Stimulated activated CD4-positive, alpha-beta T cell treated with anti-CD3 and anti-CD28 coated beads, Interleukin-15, amount 100 ng/mL, for 24 hours (primary cell): ENCODE data around the gene GNAL.
"Not testable (repeated sequence)": the region's sequence is repeated elsewhere in the genome, so short reads cannot be mapped to it uniquely, and the experiment has no call there.

Experiments
- DNase-seq: peaks from one replicate; pipeline ENCODE4 v3.0.0-alpha.2; 2020

The GNAL gene

DNA sequence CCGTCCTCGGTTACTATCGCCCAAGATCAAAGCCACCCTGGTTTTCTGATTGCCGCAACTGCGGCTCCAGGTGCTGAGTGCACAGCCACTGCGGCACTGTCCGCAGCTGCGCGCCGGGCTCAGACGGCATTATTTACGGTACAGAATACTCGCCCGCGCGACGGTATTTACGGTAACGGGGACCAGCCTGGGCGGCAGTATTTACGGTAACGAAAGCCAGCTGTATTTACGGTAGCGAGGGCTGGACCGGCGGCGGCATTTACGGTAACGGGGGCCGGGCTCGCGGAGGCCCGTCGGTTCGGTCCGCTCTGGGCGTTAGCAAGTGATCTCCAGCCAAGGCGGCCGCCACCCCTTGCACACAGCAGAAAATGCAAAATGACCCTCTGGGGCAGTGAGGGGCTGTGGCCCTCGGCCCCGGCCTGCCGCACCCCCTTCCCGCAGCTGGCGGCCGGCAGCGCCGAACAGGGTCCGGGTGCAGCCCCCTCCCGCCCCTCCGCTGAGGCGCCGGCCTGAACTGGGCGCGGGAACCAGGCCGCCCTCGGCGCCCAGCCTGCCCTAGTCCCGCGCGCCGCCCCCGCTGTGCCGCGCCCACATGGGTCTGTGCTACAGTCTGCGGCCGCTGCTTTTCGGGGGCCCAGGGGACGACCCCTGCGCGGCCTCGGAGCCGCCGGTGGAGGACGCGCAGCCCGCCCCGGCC lies at the start of gene GNAL:
TSS of gene GNAL (plus strand) at position 293 of the 697 bp plus-strand sequence. CDS start at position 593, 300 bp downstream.
- DNase-seq: peak; percentile 79

DNA sequence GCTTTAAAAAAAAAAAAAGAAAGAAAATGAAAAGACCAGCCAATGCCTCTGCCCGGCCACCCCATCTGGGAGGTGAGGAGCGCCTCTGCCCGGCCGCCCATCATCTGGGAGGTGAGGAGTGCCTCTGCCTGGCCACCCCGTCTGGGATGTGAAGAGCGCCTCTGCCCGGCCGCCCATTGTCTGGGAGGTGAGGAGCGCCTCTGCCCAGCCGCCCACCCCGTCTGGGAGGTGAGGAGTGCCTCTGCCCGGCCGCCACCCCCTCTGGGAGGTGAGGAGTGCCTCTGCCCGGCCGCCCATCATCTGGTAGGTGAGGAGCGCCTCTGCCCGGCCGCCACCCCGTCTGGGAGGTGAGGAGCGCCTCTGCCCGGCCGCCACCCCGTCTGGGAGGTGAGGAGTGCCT lies 41.8 kb upstream of the GNAL start:
- not testable (repeated sequence) for DNase-seq

DNA sequence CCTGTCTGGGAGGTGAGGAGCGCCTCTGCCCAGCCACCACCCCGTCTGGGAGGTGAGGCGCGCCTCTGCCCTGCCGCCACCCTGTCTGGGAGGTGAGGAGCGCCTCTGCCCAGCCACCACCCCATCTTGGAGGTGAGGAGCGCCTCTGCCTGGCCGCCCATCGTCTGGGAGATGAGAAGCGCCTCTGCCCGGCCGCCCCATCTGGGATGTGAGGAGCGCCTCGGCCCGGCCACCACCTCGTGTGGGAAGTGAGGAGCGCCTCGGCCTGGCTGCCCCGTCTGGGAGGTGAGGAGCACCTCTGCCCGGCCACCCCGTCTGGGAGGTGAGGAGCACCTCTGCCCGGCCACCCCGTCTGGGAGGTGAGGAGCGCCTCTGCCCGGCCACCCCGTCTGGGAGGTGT lies 41.3 kb upstream of the GNAL start:
- DNase-seq: not testable (repeated sequence)

DNA sequence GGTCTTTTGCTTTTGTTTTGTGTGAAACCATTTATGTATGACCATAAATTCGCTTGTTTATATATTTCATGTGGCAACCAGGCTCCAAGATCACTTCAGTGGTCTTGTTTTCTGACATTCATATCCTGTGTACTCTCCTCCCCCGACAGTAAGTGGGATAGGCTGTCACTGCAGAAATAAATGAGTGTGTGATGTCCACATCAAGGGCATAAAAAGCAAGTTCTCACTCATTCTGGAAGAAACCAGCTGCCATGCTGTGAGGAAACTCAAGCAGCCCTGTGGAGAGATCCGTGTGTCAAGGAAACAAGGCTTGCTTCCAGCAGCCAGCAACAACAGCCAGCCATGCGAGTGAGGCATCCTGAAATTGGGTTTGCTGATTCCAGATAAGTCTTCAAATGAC lies 39.2 kb upstream of the GNAL start:
- DNase-seq: no peak

DNA sequence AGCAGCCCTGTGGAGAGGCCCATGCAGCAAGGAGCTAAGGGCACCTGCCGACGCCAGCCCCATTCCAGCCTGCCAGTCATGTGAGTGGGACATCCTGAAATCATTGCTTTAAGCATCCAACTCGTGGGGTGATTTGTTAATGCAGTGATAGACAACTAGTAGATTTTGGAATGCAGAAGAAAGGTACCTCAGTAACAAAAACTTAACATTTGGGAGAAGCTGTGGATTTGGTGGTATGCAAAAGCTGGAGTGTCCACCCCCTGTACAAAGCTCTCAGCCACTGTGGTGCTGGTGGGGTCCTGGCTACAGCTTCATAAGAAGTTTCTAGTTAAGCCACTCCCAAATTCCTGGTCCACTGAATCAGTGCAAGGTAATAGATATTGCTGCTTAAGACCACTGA lies 37.2 kb upstream of the GNAL start:
- DNase-seq: no peak

DNA sequence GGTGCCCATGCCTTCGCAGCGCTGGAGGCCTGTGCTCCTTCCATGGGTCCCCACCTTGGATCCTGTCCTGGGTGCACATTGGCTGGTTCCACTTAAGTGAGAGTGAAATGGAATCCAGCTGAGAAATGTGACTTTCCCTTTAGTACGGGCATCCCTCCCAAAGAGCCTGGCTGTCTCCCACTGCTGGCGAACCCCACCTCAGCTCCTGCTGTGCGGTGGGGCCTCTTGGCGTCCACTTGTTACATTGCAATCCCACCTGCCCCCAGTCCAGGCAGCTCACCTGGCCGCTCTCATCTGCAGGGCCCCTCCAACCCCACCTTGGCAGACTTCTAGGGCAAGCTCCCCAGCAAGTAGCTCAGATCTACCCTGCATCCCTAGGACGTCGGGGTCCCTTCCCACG lies 35.5 kb upstream of the GNAL start:
- DNase-seq: no peak

DNA sequence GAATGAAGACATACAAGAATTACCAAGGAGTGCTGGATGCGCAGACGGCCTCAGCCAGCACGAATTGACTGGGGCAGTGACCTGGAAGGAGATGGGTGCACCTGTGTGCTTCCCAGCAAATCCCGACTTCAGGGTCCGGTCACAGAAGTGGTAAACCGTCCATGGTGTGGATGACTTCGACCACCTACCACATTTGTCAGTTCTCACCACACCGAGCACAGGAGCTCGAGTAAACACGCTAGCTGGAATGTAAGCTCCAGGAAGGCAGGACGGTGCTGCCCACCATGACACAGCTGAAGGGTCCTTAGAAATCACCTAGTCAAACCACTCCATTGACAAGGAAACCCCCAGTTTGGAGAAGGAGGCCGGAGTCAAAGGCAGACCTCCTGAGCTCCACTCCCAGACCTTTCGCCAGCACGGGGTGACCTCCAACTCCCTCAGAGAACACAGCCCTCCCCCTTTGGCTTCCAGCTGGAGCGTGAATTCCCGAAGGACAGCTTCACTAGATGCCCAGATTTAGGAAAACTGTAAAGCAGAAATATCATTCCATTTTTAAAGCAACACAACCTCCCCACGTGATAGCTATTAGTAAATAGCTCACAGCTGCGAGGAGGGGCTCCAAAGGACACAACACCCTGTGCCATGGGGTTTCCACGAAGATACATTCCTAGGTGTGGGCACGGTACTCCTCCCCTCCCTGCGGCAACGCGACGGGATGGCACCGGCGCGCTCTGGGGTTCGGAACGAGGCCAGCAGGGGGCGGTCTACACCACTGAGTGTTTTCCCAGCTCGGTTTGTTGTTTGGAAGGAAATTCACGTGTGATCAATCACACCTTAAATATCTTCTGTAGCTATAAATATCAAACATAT lies 34.1 kb upstream of the GNAL start:
- peak; percentile 75 for DNase-seq

DNA sequence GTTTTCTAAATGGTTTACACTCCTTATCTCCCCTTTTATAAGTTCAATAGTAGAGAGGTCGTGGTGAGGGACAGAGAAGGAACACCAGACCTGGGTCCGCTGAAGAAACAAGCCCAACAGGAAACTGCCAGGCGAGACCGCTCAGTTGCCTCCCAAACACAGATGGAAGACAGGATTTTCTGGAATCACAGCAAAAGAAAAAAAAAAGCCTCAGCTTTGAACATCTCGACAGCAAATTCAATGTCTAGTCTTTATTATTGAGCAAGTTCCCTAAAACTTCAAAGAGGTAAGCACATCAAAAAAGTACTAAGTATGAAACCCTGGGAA lies 33.5 kb upstream of the GNAL start:
- DNase-seq: no peak

DNA sequence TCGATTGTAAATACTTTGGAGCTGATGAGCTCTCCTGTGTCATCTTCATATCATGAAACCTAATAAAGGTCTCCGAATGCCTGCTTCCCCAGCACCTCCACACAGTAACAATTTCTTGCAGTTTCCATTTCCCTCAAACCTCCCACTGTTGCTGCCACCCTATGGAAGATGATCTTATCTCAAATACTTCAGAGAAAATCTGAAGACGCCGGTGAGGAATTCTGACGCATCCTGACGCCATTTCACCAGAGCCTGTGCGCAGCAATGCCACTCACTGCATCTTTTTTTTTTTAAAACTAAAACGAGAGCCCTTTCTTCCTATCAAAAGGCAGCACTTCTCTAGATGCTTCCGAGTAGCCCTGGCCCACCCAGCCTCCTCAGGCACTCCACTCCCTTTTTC lies 31.9 kb upstream of the GNAL start:
- DNase-seq: no peak

DNA sequence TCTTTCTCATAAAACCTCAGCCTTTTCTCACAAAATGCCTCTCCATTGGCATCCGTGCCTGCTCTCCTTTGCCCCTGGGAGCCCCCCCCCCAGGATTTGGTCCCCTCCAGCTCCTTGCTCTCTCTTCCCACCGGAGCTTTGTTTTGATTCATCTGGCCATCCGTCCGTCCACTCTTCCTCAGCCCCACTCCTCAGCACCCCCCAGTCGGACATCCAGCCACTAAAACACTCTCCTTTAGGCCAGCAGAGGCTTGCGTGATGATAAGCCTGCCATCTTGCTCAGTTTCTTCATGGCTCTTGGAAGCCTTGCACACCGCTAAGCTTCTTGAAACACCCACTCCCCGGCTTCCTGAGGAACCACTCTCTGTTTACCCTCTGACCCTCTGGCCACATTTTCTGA lies 31.5 kb upstream of the GNAL start:
- DNase-seq: no peak

DNA sequence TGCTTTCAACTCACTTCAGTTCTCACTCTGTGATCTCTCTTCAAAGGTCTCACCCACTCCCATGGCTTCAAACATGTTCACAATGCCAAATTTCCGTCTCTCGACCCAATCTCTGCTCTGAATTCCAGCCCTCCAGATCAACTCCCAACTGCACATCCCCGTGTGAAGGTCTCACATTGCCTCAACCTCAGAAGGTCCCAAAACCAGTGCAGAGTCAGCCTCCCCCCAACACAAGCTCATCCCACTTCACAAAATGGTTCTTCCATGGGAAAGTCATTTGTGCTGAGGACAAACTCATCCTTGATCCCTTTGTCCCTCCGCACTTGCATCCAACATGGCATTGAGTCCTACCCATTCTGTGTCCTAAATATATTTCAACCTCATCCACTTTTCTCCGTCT lies 31.0 kb upstream of the GNAL start:
- DNase-seq: no peak

DNA sequence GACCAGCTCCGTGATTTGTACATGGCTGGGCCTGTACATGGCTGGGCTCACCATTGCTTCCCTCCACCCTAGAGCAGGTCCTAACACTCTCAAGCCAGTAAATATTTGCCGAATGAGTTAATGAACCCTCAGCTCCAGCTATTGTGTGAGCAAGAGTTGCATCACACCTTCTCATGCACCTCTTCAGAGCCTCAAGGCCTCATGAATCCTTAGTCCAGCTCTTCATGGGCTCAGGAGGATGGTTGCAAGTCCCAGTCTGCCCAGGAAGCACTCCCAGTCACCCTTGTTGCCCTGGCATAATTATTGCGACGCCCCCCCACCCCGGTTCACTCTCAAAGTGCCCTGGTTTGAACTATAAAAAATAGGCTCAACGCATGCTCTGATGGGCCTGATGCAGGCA lies 30.1 kb upstream of the GNAL start:
- DNase-seq: no peak

DNA sequence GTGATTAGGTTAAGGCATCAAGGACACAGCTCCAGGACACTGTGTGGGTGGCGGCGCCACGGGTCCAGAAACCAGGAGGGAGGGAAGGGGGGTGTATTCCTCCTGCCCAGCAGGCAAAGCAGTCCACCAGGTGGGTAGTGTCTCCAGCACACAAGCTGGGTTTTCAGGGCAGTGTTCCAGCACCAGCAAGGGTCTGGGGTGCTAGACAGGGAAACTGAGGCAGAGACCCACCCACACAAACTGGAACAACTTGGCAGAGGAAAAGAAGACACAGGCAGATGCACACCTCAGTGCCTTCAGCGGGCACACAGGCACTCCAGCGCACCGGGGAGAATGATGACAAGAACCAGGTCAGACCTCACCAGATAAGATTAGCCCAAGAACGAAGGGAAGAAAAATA lies 28.4 kb upstream of the GNAL start:
- DNase-seq: no peak

DNA sequence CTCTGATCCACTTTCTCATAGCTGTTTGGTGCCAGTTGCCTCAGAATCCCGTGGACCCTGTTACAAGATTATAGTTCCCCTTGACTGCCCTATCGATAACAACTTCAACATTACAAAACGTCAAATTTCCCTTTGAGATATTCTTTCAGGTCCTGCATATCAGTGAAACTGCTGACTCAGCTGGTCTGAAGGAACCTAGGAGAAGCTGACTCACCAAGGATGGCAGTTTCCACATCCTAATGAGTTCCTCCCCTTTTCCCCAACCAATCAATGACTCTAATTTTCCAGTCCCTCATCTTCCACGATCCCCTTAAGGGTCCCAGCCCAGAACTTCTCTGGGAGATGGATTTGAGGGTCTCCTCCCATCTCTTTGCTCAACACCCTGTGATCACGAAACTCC lies 27.6 kb upstream of the GNAL start:
- DNase-seq: no peak

DNA sequence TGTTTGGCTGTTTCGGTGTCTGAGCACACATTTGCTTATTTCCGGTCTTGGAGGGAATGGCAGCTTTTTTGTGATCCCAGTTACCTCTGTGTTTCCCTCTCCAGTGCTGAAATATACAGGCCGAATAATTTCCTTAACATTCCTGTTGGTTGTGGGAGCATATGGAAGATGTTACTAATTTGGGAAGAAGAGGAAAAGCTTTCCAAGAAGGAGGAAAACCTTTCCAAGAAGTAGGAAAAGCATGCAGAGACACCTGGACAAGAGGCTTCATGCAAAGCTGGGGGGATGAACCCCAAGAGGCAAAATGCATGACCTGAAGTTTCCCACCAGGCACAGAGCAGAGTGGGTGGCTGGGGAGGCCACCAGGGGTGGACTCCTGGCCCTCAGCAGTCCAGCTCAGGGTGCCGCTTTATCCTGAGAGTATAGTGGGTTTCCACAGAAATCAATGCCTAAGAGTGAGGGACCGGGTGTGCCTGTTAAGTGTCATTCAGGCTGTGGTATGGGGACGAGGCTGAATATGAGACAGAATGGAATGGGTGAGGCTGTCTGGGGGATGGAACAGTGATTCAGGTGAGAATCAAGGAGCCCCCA lies 25.5 kb upstream of the GNAL start:
- no peak for DNase-seq

DNA sequence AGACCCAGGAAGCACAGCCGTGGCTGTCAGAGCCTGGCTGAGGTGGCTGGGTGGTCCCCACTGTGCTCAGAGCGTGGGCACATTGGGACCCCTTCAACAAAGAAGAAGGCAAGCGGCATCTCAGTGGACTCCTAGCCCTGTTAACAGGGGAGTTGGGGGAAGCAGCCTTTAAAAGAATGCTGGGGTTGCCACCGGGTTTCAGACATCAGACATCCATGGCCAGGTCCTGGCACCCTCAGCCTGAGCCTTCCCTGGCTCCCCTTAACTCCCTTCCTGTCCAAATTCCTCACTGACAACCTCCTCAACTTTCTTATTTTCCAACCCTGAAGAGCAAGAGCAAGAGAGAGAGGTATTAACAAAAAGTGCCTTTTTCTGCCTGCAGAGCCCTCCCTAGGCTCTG lies 24.8 kb upstream of the GNAL start:
- DNase-seq: no peak

DNA sequence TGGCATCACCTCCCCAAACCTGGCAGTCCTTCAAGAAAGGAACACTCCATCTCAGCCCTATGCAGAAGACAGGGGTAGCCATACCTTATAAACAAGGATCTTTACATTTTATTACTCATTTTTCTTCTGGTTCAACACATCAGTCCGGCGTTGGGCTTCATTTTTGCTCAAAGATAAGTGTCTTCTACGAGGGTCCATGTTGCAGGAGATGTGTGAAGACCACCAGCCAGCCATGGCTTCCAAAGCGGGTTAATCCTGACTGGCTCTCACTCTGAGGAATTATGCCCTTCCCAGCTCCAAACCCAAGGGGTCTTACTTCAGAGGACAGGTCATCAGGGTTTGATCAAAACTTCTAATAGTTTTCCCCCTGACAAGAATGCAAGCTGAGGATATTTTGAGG lies 23.9 kb upstream of the GNAL start:
- no peak for DNase-seq

DNA sequence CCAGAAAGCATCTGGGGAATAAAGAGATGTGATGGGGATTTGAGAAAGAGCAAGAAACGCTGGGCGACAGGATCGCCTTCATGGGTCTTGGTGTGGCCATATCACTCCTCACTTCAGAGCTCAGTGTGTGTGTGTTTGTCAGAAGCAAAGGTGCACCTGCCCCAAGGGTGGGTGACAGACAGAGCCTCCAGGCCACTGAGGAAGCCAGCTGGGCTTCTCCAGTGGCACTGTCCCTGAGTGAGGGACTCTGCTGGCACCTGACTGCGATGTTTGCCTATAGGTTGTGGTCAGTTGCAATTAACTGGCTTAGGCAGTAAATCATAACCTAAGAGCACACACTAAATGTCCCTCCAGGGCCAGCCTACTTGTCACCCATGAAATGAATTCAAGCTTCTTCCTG lies 23.5 kb upstream of the GNAL start:
- no peak for DNase-seq

DNA sequence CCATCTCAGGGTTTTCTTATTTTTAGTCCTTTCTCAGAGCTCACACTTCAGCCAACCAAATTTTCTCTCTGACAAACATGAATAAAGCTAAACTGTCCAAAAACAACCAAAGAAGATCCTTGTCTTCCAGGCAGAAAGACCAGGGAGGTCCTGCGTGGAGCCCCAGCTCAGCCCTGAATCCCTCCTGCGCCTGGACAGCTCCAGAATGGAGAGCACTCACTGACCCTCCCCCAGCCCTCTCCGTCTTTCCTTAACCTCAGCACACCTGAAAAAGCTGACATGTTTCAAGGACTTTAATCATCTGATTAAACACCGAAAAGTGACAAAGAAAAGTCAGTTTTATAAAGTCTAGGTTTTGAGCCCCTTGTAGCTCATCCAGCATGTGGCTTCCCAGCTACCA lies 22.9 kb upstream of the GNAL start:
- DNase-seq: no peak

DNA sequence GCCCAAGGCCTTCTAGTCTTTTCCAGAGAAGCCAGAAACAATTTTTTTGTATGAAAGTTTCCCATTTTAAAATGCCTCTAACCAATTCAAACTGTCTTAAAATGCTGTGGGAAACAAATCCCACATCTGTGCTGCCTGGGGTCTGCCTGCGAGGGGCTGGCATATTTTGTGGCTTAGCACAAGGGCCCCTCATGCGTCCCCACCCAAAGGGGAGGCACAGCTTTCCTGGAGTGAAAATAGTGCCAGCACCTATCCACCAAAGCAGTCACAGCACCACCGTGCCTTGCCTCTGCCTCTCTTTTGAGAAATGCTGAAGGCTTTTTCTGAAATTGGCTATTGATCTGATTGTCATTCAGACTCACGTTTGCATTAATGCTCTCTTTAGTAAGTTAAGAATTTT lies 22.2 kb upstream of the GNAL start:
- no peak for DNase-seq

DNA sequence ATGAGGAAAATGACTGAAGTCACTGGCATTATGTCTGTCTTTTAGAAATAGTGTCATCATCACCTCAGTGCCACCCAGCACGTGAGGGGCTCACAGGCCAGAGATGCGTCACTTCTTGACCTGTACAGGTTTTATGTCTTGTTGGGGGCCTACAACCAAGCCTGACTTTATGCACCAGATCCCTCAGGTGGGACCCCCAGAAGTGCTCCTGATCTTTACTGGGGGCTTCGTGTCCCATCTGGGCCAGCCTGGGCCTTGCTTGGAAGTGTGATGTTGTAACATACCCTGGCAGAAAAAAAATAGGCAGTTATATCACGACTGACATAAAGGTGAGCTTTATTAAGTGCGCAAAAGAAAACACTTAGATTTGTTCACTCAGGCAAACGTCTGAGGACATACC lies 21.5 kb upstream of the GNAL start:
- no peak for DNase-seq

DNA sequence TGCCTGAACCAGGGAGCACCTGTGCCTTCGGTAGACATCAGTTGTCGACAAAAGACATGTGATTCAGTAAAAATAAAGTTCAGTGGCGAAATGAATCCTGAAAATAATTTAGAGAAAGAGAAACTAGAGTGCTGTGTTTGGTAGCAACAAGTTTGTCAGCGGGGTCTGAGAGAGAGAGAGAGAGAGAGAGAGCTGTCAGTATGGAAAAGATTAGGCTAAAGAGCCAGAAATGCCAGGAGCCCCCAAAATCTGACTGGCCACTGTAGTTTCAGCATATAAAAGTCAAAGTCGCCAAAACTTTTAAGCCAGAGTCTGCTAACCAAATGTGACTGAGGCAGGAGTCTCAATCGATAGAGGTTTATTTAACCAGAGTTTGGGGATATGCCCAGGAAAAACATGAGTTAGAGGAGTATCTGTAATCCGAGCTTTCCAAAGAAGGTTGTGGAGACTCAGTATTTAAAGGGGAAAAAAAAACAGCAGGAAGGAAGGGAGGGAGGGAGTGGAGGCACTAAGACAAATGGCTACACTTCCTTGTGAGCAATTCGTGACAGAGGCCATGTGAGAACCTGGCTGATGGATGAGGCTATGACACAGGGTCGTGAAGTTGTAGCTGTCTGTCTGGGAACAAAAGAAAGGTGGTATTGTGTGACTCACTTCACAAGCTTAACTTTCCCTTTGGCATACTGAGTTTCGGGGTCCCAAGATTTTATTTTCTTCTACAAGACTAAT lies 20.5 kb upstream of the GNAL start:
- no peak for DNase-seq

DNA sequence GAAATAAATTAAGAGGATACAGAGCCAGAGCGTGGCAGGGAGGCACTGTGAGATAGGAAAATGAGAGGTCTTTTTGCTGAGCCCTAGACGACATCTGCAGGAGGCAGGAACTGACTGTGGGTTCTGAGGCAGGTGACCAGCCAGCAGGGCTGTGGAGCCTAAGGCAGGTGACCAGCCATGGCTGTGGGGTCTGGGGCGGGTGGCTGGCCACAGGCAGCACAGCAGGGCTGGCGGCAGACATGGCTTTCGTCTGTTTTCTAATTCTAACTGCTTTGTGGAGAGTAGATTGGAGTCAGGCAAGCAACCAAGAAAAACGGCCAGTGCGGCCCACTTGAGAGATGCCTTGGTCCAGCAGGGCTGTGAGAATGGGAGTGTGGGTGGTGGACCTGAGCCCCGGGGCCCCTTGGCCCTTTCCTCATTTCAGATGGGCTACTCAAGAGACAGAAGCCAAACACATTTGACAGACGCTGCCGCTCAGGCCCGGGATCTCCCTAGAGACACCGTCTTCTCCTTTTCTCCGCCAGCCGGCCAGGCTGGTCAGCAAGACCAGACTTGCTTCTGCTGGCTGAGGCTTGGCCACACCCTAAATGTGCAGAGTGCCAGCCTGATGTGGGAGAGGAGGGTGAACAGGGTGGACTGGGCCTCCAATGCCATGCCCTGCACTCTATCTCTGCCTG lies 19.7 kb upstream of the GNAL start:
- DNase-seq: no peak
